Sciatic nerve (tissue), 2 donors: ENCODE results near the gene C14orf132. TPM values are rescaled to one million over a fixed set of nuclear protein-coding genes. Genes with fewer than 3 reads are reported as not detected.

Experiments
- ATAC-seq: fragments of 200-7000 bp; cut with Tn5 transposase; one replicate; pipeline ENCODE4 v1.9.1; 2020; ENCODE audit warnings: mild to moderate bottlenecking, moderate library complexity
- DNase-seq: peaks from one replicate; pipeline ENCODE4 v3.0.0-alpha.2; 2020; ENCODE audit warnings: low spot score
- intact Hi-C: fragments of 100-400 bp; cut with DNase I; formaldehyde crosslinking; loops from one replicate; pipeline ENCODE4 v1.14.2; 2022
- total RNA-seq: library from RNA; stranded (reverse); fragmentation: NEBNext Ultra II Directional; extraction: Animal tissue kit (Norgen Biotek cat#: 25700); gene quantifications from one replicate; pipeline ENCODE4 v1.2.1, GENCODE V29; 2021
- donor health status: DM: no; HTN: no; CAD: no.
- donor health status: DM: no; HTN: no; CAD: no.

The C14orf132 gene
- total RNA-seq, 1 donor from 2014 or later = 18.7 TPM

- ATAC-seq = no peak
- intact Hi-C loops = no loop called here
Observed at GRCh38 chr14:96055753-96056508, 16.8 kb downstream of the C14orf132 start.

GRCh38 chr14:96056509-96057422 lies 17.6 kb downstream of the C14orf132 start:
- ATAC-seq = no peak
- DNase-seq = no peak
- intact Hi-C loops = no loop called here

More at GRCh38 chr14:96055753-96056508, 16.8 kb downstream of the C14orf132 start:
- DNase-seq = no peak

- no peak for DNase-seq
- intact Hi-C loops = no loop called here
- no peak for ATAC-seq
Observed at GRCh38 chr14:96057738-96058137, 18.6 kb downstream of the C14orf132 start.

GRCh38 chr14:96058576-96059200 lies 19.5 kb downstream of the C14orf132 start:
- DNase-seq (no peak), ATAC-seq (no peak)
- intact Hi-C loops = no loop called here

GRCh38 chr14:96059519-96060135 lies 20.5 kb downstream of the C14orf132 start:
- intact Hi-C loops = no loop called here
- DNase-seq (no peak), ATAC-seq (no peak)

GRCh38 chr14:96060186-96060933 lies 21.2 kb downstream of the C14orf132 start:
- intact Hi-C loops = no loop called here
- no peak for DNase-seq
- ATAC-seq = no peak

DNA sequence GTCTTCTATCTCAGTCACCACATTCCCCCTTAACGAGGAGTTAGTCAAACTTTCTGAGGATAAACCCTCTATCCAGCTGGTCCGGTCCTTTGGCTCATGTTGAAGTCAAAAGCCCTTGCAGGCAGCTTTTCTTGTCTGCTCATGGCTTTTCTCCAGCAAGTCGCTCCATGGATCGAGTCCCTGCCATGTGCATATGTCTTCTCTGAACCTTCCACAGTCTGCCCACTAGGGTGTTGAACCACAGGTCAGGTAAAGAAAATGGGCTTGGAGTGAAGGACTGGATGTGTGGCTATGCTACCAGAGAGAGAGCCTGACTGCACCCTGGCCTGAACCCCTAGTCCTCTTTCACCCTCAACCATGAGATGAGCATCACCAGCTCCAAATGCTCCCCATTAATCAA lies 22.8 kb downstream of the C14orf132 start:
- ATAC-seq (no peak), DNase-seq (no peak)
- intact Hi-C loops = no loop called here

- DNase-seq (peak; percentile 13), ATAC-seq (no peak)
- intact Hi-C loops = no loop called here
Observed at GRCh38 chr14:96062506-96062905, 23.3 kb downstream of the C14orf132 start.

DNA sequence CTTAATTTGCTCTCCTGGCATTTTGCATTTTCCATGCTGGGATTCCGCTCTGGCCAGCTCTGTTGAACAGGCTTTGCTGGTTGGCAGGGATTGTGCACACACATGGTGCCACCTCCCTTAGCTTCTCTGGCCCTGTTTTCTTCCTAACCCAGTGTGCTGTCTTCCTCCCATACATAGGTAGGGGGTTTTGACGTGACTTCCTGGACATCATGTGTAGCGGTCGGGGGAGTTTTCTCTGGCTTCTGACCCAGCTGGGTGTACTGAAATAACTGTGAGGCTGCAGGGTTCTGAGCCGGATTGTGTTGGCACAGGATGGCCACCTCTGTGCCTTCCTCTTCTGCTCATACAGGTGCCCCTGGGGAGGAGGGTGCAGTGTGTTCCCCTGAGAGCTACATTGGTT lies 25.7 kb downstream of the C14orf132 start:
- intact Hi-C loops = no loop called here
- DNase-seq = peak; percentile 14
- no peak for ATAC-seq

DNA sequence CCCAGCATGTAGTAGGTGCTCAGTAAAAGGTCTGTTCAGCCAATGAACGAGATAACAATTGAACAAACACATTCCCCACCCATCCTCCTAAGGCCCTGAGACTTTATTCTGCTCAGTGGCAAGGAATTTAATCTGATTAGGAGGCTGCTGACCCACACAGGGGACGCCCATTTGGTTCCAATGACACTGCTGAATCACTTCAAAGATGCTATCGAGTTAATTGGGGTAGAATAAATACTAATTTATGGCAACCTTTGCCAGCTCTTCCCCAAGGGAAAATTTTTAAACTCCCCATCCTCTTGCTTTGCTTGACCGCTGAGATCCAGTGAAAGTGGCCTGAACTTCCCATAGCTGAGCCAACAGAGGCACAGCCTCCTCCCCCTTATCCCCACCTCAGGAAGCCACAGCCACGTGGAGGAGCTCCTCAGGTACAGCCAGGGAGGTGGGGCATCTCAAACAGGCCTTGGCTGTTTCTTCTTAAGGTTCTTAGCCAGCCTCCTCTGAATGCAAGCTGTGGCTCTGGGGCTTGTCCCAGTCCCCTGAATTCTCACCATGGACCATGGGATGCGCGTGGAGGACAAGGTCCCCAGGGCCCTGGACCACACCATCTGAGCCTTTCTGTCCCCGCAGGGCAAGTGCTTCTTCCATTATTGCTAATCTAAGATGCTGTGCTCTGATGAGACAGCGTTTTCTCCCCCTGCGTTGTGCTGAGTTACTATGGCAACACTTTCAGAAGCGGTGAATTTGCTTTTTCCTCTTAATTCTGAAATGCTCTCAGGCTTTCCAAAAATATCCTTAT lies 26.7 kb downstream of the C14orf132 start:
- no peak for ATAC-seq
- intact Hi-C loops = no loop called here
- peak; percentile 32 for DNase-seq

- DNase-seq = peak; percentile 34
- intact Hi-C loops = no loop called here
- ATAC-seq = no peak
Observed at GRCh38 chr14:96066976-96067375, 27.8 kb downstream of the C14orf132 start.

DNA sequence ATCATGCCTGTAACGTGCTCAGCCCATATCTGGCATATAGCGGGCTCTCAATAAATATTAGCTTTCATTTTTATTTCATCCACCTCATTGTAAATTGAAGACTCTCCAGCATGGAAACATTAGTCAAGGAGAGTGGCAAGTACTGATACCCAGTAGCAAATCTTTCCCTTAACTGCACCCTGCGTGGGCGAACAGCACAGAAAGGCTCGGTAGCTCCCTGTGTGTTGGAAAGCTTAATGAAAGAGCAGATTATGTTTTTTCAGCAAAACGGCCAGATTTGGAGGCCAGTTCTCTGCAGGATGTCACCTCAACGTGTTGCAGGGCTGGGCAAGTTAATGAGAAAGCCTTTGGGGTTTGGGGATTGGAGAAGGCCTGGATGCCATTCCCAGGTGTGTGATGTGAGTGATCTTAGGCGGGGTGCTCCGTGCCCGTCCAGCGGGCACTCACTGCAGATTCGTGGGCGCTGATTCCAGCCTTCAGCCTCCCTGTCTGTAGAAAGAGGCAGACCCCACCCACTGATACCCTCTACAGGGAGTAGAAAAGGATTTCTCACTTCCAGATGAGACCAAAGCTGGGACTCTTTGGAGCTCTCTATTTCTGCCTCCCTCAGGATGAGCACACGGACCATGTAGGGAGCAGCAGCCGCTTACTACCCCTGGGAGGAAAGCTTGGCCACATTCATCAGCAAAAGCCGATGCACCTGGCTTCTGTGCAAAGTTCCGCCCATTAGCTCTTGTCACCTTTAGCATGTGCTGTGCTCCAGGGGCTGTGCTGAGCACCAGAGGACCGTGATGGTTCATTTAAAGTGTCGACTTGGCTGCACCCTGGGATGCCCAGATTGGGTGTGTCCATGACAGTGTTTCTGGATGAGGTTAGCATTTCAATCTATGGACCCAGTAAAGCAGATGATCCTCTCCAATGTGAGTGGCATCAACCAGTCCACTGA lies 29.1 kb downstream of the C14orf132 start:
- intact Hi-C loops = no loop called here
- ATAC-seq = no peak
- peak; percentile 27 for DNase-seq

- no peak for ATAC-seq
- peak; percentile 22 for DNase-seq
- intact Hi-C loops = no loop called here
Observed at GRCh38 chr14:96069421-96069820, 30.3 kb downstream of the C14orf132 start.

GRCh38 chr14:96071561-96071960 lies 32.4 kb downstream of the C14orf132 start:
- intact Hi-C loops = no loop called here
- ATAC-seq (no peak), DNase-seq (peak; percentile 19)

DNA sequence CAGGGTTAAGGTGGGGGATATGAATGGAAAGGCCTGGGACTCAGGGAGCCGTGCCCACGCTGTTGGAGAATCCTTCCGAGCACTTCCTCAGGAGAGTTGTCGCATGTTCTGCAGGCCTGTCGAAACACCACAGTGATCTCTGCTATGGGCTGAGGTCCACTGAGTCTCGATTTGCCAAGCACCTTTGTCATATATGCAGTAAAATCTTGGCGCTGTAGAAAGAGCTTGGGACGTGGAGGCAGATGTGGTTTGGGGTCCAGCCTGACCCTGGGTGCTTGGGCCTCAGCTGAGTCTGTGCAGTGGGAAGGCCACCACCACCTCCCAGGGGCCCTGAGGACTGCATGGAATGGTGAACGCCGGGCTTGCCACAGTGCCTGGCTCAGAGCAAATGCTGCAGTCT lies 32.9 kb downstream of the C14orf132 start:
- no peak for ATAC-seq
- intact Hi-C loops = no loop called here
- DNase-seq = peak; percentile 27

GRCh38 chr14:96072746-96073145 lies 33.6 kb downstream of the C14orf132 start:
- ATAC-seq (no peak), DNase-seq (no peak)
- intact Hi-C loops = no loop called here
